Prostate gland (tissue), 2 donors: ENCODE data around the gene ASB7.

Experiments
- POLR2A ChIP-seq: fragments of 450-650 bp; IDR thresholded peaks from one replicate; pipeline ENCODE4 v1.6.1; 2016; ENCODE audit warnings: antibody characterized with exemption, mild to moderate bottlenecking
- POLR2AphosphoS5 ChIP-seq: sonication (generic); formaldehyde crosslinking; IDR thresholded peaks from one replicate; pipeline ENCODE4 v1.6.1; 2017; ENCODE audit warnings: antibody characterized with exemption
- TF ChIP-seq, protein P1 (sequence below), 4 experiments: fragments of 200-600 bp in 2 of 4; fragments of 450-650 bp in 2 of 4; sonication (generic) in 2 of 4; IDR thresholded peaks; 1 replicate in 3 of 4; 2 replicates in 1 of 4; pipeline ENCODE4 v1.5.1; 2016 to 2019; ENCODE audit warnings: antibody characterized with exemption in 4 of 4, mild to moderate bottlenecking in 2 of 4, moderate library complexity in 2 of 4

DNA sequence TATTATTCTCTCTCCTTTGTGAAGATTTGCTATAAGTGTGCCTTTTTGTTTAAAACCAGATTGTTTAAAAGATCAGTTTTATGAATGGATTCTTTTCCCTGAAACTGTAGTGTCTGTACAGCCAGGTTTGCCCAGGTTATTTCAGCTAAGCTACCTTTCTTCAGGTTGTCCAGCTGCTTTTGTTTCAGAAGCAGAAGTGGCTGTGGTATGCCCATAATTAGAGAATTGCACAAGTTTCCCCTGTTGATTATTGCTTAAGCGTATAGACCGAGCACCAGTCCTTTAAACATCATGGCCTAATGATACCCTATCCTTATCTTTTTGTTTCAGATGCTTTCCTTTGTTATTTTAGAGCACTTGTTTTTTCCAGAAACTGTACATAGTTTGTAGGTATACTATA lies 10.2 kb downstream of the ASB7 start:
- TF ChIP-seq POLR2A: no peak
- TF ChIP-seq, protein P1, sequence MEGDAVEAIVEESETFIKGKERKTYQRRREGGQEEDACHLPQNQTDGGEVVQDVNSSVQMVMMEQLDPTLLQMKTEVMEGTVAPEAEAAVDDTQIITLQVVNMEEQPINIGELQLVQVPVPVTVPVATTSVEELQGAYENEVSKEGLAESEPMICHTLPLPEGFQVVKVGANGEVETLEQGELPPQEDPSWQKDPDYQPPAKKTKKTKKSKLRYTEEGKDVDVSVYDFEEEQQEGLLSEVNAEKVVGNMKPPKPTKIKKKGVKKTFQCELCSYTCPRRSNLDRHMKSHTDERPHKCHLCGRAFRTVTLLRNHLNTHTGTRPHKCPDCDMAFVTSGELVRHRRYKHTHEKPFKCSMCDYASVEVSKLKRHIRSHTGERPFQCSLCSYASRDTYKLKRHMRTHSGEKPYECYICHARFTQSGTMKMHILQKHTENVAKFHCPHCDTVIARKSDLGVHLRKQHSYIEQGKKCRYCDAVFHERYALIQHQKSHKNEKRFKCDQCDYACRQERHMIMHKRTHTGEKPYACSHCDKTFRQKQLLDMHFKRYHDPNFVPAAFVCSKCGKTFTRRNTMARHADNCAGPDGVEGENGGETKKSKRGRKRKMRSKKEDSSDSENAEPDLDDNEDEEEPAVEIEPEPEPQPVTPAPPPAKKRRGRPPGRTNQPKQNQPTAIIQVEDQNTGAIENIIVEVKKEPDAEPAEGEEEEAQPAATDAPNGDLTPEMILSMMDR (IDR thresholded peaks at IDR 0.05): no peak
- TF ChIP-seq POLR2AphosphoS5: no peak
